Memory B cell (primary cell): ENCODE measurements around the gene ZNF485.
A peak's percentile ranks its signal among the peaks of the same experiment; 100 is the strongest.
"Not testable (repeated sequence)": the region's sequence is repeated elsewhere in the genome, so short reads cannot be mapped to it uniquely, and the experiment has no call there.

Source experiments
- ATAC-seq: fragments of 150-1000 bp; cut with Tn5 transposase; 2 replicates; pipeline ENCODE4 v1.10.0; 2021; ENCODE audit warnings: low read depth, mild to moderate bottlenecking, moderate library complexity
- DNase-seq, 2 donors: peaks; one replicate each; pipeline ENCODE4 v3.0.0; 2022; ENCODE audit warnings: low spot score in 2 of 2
- H3K27ac Mint-ChIP-seq: one replicate; pipeline ENCODE4 v1.8.0; 2022; ENCODE audit warnings: mild to moderate bottlenecking, moderate library complexity, mixed read lengths
- H3K27me3 Mint-ChIP-seq: one replicate; pipeline ENCODE4 v1.8.0; 2022; ENCODE audit warnings: mixed read lengths
- H3K36me3 Mint-ChIP-seq: one replicate; pipeline ENCODE4 v1.8.0; 2022; ENCODE audit warnings: mild to moderate bottlenecking, mixed read lengths
- H3K4me1 Mint-ChIP-seq: one replicate; pipeline ENCODE4 v1.8.0; 2022; ENCODE audit warnings: mixed read lengths
- H3K4me3 Mint-ChIP-seq: one replicate; pipeline ENCODE4 v1.8.0; 2022; ENCODE audit warnings: mild to moderate bottlenecking, moderate library complexity, mixed read lengths
- H3K9me3 Mint-ChIP-seq: one replicate; pipeline ENCODE4 v1.8.0; 2022; ENCODE audit warnings: mixed read lengths

The ZNF485 gene

DNA sequence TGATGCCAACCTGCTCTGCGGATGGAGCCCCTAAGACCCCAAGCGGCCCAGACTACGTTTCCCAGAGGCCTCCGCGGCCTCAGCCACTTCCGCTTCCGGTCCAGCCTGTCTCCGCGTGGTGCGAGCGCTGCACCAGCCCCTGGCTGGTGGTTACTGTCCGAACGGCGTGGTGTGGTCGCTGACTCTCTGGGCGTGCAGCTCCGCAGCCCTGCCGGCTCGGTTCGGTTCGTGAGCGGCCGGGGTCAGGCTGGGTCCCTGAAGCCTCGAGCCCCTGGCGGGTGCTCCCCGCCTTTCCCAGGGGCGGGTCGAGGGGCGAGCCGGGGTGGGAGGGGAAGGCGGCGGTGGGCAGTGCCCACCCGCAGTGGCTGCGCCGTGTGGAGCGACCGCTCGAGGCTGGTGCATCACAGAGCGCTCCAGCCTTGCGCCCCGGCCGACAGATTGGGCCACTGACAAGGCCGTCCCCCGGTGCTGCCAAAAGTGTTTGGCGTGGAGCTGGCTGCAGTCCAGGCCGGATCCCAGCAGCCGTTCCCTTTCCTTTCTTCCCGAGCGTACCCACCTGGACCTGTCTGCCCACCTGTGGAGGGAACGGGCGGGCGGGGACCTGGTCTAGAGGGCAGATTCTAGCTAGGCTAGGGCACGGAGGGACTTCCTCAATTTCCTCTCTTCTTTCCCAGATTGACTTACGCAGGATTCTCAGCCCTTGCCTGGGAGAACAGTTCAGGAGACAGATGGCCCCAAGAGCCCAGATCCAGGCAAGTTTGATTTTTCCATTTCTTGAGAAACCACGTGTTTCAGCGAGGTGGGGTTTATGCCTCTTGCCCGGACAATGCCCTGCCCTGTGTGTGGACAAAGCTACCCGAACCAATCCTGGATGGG, at the start of gene ZNF485:
ZNF485 (plus strand) TSS at position 116 of the 876 bp plus-strand sequence; CDS start at position 729, 613 bp downstream.
- peaks cover 2% of the 10 kb centered on the region for H3K9me3 Mint-ChIP-seq

DNA sequence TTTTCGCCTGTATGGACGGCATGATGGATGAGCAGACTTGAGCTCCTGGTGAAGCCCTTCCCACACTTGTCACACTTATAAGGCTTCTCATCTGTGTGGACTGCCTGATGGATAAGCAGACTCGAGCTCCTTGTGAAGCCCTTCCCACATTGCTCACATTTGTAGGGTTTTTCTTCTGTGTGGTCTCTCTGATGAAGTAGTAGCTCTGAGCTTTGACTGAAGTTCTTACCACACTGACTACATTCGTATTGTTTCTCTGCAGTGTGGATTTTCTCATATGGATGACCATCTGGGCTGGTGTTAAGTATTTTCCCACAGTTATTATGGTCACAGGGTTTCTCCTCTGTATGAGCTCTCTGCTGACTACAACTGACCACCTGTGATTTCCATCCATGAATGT, 49.0 kb upstream of the ZNF485 start:
- Mint-ChIP-seq H3K9me3 (peaks cover 25% of the 10 kb centered on the region), H3K4me1 (no peaks in the 10 kb centered on the region), H3K27ac (no peak overlapping the region), H3K27me3 (no peaks in the 10 kb centered on the region), H3K36me3 (peaks cover 53% of the 10 kb centered on the region), H3K4me3 (no peak overlapping the region)
- no peak for DNase-seq
- no peak for ATAC-seq

More for the DNA sequence above, at the start of gene ZNF485:
- H3K4me3 Mint-ChIP-seq: peak within 1 kb of the TSS; percentile 83
- H3K36me3 Mint-ChIP-seq: peaks cover 24% of the 10 kb centered on the region
- H3K4me1 Mint-ChIP-seq: peaks cover 11% of the 10 kb centered on the region
- peaks cover 3% of the 10 kb centered on the region for H3K27me3 Mint-ChIP-seq
- peak within 1 kb of the TSS; percentile 49 for H3K27ac Mint-ChIP-seq
- peak; percentile 92 for ATAC-seq
- peak; percentile 25 to 59 for DNase-seq

DNA sequence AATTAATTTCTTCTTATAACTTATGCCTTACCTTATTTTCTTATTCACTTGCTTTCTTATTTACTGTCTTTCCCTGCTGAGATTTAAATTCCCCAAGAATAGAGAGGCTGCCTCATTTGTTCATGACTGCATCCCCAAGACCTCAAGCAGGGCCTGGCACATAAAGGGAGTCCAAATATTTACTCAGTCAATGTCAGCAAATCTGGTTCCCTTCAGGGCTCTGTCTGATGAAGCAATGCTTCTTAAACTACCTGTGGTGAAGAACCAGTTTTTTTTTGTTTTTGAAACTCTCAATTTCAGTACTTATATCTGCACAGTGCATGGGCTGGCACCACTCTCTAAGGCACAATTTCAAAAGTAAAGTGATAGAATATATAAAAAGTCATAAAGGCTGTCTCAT, 36.6 kb upstream of the ZNF485 start:
- Mint-ChIP-seq H3K27ac (no peak overlapping the region), H3K4me1 (peaks cover 15% of the 10 kb centered on the region), H3K4me3 (no peak overlapping the region), H3K9me3 (peaks cover 6% of the 10 kb centered on the region), H3K27me3 (no peaks in the 10 kb centered on the region), H3K36me3 (peaks cover 16% of the 10 kb centered on the region)
- ATAC-seq: no peak
- no peak for DNase-seq

- ATAC-seq: no peak
These were observed 35.3 kb upstream of the ZNF485 start for GRCh38 chr10:43570971-43571370.

DNA sequence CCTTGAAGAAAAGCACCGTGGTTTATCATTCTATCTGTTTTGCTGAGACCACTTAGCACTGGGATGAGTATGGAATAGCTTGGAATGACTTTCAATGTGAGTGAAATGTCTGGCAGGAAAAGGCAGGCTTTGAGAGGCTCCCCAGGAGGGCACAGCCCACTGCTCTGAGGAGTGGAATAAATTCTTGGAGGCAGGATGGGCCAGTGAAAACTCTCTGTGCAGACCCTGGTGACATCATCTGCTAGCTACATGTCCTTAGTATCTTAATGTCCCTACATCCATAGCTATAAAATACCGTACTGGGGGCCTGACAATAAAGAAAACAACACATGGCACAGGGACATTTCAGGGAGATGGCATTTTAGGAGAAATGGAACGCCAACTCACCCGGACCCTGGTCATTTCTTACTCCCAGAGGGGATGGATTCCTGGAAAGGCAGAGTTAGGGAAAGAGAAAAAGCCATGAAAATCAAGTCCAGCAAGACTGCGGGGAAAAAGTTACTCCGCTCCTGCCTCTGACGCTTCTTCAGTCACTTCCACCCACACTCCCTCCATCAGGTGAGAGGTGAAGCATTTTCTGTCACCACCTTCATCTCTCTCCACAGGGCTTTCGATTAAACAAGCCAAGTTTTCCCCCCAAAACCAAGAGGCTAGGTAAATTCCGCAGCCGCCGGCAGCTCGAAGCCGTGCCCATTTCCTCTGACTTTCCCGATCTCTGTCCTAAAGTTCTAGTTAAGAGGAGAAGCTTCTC, 32.8 kb upstream of the ZNF485 start:
- peaks cover 7% of the 10 kb centered on the region for H3K36me3 Mint-ChIP-seq
- peak overlapping the region; percentile 82 for H3K27ac Mint-ChIP-seq
- ATAC-seq: no peak
- H3K27me3 Mint-ChIP-seq: no peaks in the 10 kb centered on the region
- H3K4me1 Mint-ChIP-seq: peaks cover 22% of the 10 kb centered on the region
- H3K4me3 Mint-ChIP-seq: peak overlapping the region; percentile 55
- no peak for DNase-seq
- peaks cover 9% of the 10 kb centered on the region for H3K9me3 Mint-ChIP-seq

More at GRCh38 chr10:43570971-43571370, 35.3 kb upstream of the ZNF485 start:
- Mint-ChIP-seq H3K36me3 (peaks cover 15% of the 10 kb centered on the region), H3K4me1 (peaks cover 21% of the 10 kb centered on the region), H3K9me3 (peaks cover 8% of the 10 kb centered on the region), H3K27me3 (no peaks in the 10 kb centered on the region), H3K27ac (peak overlapping the region; percentile 9), H3K4me3 (no peak overlapping the region)
- no peak for DNase-seq

GRCh38 chr10:43574001-43574892, 32.0 kb upstream of the ZNF485 start, which contains the start of gene ZNF239:
ZNF239 (minus strand) TSS chr10:43574616; CDS start chr10:43558079, 16,537 bp downstream.
- H3K36me3 Mint-ChIP-seq: peaks cover 7% of the 10 kb centered on the region
- H3K4me1 Mint-ChIP-seq: peaks cover 22% of the 10 kb centered on the region
- peak within 1 kb of the TSS; percentile 82 for H3K27ac Mint-ChIP-seq
- H3K4me3 Mint-ChIP-seq: peak within 1 kb of the TSS; percentile 94
- H3K9me3 Mint-ChIP-seq: peaks cover 9% of the 10 kb centered on the region
- no peaks in the 10 kb centered on the region for H3K27me3 Mint-ChIP-seq
- peak; percentile 68 to 72 for DNase-seq
- peak; percentile 90 for ATAC-seq

GRCh38 chr10:43574906-43575305, 31.3 kb upstream of the ZNF485 start:
- Mint-ChIP-seq H3K4me3 (peak overlapping the region; percentile 94), H3K27ac (peak overlapping the region; percentile 82), H3K27me3 (no peaks in the 10 kb centered on the region), H3K4me1 (peaks cover 22% of the 10 kb centered on the region), H3K36me3 (peaks cover 7% of the 10 kb centered on the region), H3K9me3 (peaks cover 9% of the 10 kb centered on the region)
- no peak for DNase-seq
- ATAC-seq: no peak

GRCh38 chr10:43576062-43576461, 30.2 kb upstream of the ZNF485 start:
- Mint-ChIP-seq H3K4me1 (peaks cover 17% of the 10 kb centered on the region), H3K9me3 (peaks cover 7% of the 10 kb centered on the region), H3K4me3 (peak overlapping the region; percentile 65), H3K36me3 (peaks cover 2% of the 10 kb centered on the region), H3K27me3 (no peaks in the 10 kb centered on the region), H3K27ac (no peak overlapping the region)
- ATAC-seq (no peak), DNase-seq (no peak)

DNA sequence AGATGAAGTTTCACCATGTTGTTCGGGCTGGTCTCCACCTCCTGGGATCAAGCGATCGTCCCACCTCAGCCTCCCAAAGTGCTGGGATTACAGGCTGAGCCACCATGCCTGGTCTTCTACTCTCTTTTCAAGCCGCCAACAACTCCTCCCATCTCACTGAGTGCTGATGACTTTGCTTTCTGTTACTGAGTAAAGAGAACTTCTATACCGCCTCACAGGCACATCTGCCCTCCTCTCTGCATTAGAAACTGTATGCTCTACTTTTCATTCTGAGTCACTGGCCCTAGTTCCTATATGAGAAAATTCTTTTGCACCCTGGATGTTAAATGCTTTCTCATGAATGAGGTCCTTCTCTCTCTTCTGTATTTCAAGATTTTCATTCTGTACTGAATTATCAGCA, 29.7 kb upstream of the ZNF485 start:
- H3K9me3 Mint-ChIP-seq: peaks cover 7% of the 10 kb centered on the region
- H3K27me3 Mint-ChIP-seq: peaks cover 2% of the 10 kb centered on the region
- H3K36me3 Mint-ChIP-seq: peaks cover 2% of the 10 kb centered on the region
- no peak overlapping the region for H3K4me3 Mint-ChIP-seq
- peaks cover 13% of the 10 kb centered on the region for H3K4me1 Mint-ChIP-seq
- ATAC-seq (no peak), DNase-seq (no peak)
- no peak overlapping the region for H3K27ac Mint-ChIP-seq

- H3K27me3 Mint-ChIP-seq: peaks cover 4% of the 10 kb centered on the region
- H3K27ac Mint-ChIP-seq: no peak overlapping the region
- no peaks in the 10 kb centered on the region for H3K4me1 Mint-ChIP-seq
- DNase-seq (no peak), ATAC-seq (no peak)
- no peak overlapping the region for H3K4me3 Mint-ChIP-seq
- no peaks in the 10 kb centered on the region for H3K36me3 Mint-ChIP-seq
- H3K9me3 Mint-ChIP-seq: no peaks in the 10 kb centered on the region
These were observed 22.2 kb upstream of the ZNF485 start for GRCh38 chr10:43584051-43584450.

- H3K36me3 Mint-ChIP-seq: no peaks in the 10 kb centered on the region
- H3K27me3 Mint-ChIP-seq: peaks cover 8% of the 10 kb centered on the region
- no peak overlapping the region for H3K27ac Mint-ChIP-seq
- ATAC-seq: no peak
- no peaks in the 10 kb centered on the region for H3K9me3 Mint-ChIP-seq
- no peak for DNase-seq
- no peak overlapping the region for H3K4me3 Mint-ChIP-seq
- H3K4me1 Mint-ChIP-seq: no peaks in the 10 kb centered on the region
These were observed 21.2 kb upstream of the ZNF485 start for GRCh38 chr10:43585046-43585445.

DNA sequence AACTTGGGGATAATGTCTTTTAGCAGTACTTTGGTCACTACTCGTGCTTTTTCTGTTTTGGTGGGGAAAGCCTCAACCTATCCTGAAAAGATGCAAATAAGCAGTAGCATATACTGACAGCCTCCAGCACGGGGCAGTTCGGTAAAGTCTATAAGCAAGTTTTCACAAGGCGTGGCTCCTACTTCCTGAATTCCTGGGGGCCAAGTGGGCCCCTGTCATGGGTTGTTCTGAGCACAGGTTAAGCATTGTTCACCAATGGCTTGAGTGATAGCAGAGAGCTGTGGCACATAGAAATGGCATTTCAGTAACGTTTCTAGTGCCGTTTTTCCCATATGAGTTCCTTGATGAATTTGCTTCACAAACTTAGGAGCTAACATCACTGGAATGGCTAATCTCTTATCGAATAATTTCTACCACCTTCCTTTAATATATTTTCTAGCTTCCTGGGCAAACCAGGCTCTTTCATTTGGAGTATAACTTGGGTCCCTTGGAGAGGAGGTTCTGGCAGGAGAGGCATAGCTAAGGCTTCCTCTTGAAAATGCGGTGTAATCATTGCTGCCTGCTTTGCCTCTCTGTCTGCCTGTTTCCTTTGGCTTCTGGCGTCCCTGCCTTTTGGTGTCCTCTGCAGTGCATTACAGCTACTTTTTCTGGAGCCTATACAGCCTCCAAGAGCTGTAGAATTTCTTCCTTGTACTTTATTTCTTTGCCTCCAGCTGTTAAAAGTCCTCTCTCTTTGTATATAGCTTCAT, 20.1 kb upstream of the ZNF485 start:
- Mint-ChIP-seq H3K4me3 (no peak overlapping the region), H3K4me1 (no peaks in the 10 kb centered on the region), H3K36me3 (peaks cover 1% of the 10 kb centered on the region), H3K27me3 (peaks cover 8% of the 10 kb centered on the region), H3K27ac (no peak overlapping the region), H3K9me3 (no peaks in the 10 kb centered on the region)
- ATAC-seq (no peak), DNase-seq (no peak)

DNA sequence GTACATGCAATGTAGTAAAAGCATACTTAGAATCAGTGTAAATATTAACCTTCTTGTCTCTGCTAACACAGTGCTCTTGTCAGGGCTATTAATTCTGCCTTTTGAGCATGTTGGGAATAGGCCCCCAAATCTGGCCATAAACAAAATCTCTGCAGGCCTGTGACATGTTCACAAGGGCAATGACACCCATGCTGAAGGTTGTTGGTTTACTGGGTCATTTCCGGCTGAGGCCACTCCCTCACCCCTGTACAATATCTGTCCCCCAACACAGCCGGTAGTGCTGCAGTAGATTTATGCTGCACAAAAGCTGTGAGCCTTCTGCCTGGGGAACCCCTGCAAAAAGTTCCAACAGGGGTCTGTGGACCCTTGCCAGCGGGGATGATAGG, 19.5 kb upstream of the ZNF485 start:
- H3K27me3 Mint-ChIP-seq, H3K36me3 Mint-ChIP-seq, H3K27ac Mint-ChIP-seq, DNase-seq, H3K4me3 Mint-ChIP-seq, H3K4me1 Mint-ChIP-seq, ATAC-seq, H3K9me3 Mint-ChIP-seq: not testable (repeated sequence)
